GM12878 (cell line): ENCODE data around the gene ZBTB32. TPM values are rescaled to one million over a fixed set of nuclear protein-coding genes. Genes with fewer than 3 reads are reported as not detected.

Experiments used
- CHD2 ChIP-seq: IDR thresholded peaks from 2 replicates; pipeline ENCODE4 v1.6.1; 2011; ENCODE audit warnings: low read depth, low read length, improper control_type of control experiment, borderline replicate concordance
- CREM ChIP-seq: IDR thresholded peaks from 2 replicates; pipeline ENCODE4 v1.6.1; 2014; ENCODE audit warnings: antibody characterized with exemption, low read depth
- CTCF ChIP-seq, 3 experiments: IDR thresholded peaks in 2 of 3; conservative IDR thresholded peaks in 1 of 3; 2 replicates each; pipeline ENCODE4 v1.5.1; 2011; ENCODE audit warnings: low read depth in 3 of 3, low read length in 3 of 3, mild to moderate bottlenecking in 3 of 3, control low read depth in 2 of 3, moderate library complexity in 2 of 3, inconsistent platforms in 1 of 3, mixed read lengths in 1 of 3; ENCODE audit not compliant: control insufficient read depth in 2 of 3, insufficient read depth in 1 of 3; ENCODE audit errors: extremely low read depth in 1 of 3
- JUND ChIP-seq: IDR thresholded peaks from 2 replicates; pipeline ENCODE4 v1.6.1; 2012; ENCODE audit warnings: low read depth, mild to moderate bottlenecking, low read length, improper control_type of control experiment, moderate library complexity
- KAT2A ChIP-seq: conservative IDR thresholded peaks from 2 replicates; pipeline ENCODE4 v1.6.1; 2011; ENCODE audit warnings: low read depth, low read length; ENCODE audit not compliant: control insufficient read depth
- KDM1A ChIP-seq: fragments of 200-600 bp; sonication (generic); IDR thresholded peaks from 2 replicates; pipeline ENCODE4 v1.6.1; 2016; ENCODE audit warnings: borderline replicate concordance
- MXI1 ChIP-seq: fragments of 150-350 bp; IDR thresholded peaks from 2 replicates; pipeline ENCODE4 v1.6.1; 2011; ENCODE audit warnings: low read depth, mild to moderate bottlenecking, inconsistent platforms, low read length, improper control_type of control experiment
- NR2C1 ChIP-seq: fragments of 450-650 bp; IDR thresholded peaks from 2 replicates; pipeline ENCODE4 v1.6.1; 2017; ENCODE audit warnings: antibody characterized with exemption, mild to moderate bottlenecking, moderate library complexity
- POLR2AphosphoS2 ChIP-seq: IDR thresholded peaks from 2 replicates; pipeline ENCODE4 v1.6.1; 2011; ENCODE audit warnings: low read depth, mild to moderate bottlenecking, low read length, improper control_type of control experiment, moderate library complexity
- REST ChIP-seq: IDR thresholded peaks from 2 replicates; pipeline ENCODE4 v1.6.1; 2012; ENCODE audit warnings: mild to moderate bottlenecking, low read depth, low read length
- RUNX3 ChIP-seq: IDR thresholded peaks from 2 replicates; pipeline ENCODE4 v1.6.1; 2012; ENCODE audit warnings: low read length, inconsistent platforms
- SKIL ChIP-seq: fragments of 450-650 bp; IDR thresholded peaks from 2 replicates; pipeline ENCODE4 v1.6.1; 2017; ENCODE audit warnings: mild to moderate bottlenecking, low read depth, inconsistent platforms; ENCODE audit not compliant: poor library complexity, severe bottlenecking
- SMAD5 ChIP-seq: IDR thresholded peaks from 2 replicates; pipeline ENCODE4 v1.6.1; 2016; ENCODE audit warnings: antibody characterized with exemption, low read depth
- YY1 ChIP-seq: IDR thresholded peaks from 2 replicates; pipeline ENCODE4 v1.6.1; 2011; ENCODE audit warnings: low read depth, mild to moderate bottlenecking, low read length
- ZBTB11 ChIP-seq: fragments of 450-650 bp; formaldehyde crosslinking; IDR thresholded peaks from 2 replicates; pipeline ENCODE4 v1.5.0; 2022; ENCODE audit warnings: mild to moderate bottlenecking, missing genetic modification characterization
- ZNF24 ChIP-seq: fragments of 450-650 bp; IDR thresholded peaks from 2 replicates; pipeline ENCODE4 v1.6.1; 2017; ENCODE audit warnings: antibody characterized with exemption, mild to moderate bottlenecking
- polyA plus RNA-seq, 11 experiments: library from polyadenylated mRNA; depleted of rRNA in 4 of 11; unstranded in 6 of 11; stranded (reverse) in 5 of 11; fragments of >200 nt; fragmentation: Nextera tagmentation in 4 of 11; fragmentation: Illumina TruSeq in 1 of 11; extraction: Ambion mirVana in 4 of 11; extraction: Trizol in 1 of 11; gene quantifications; 1 replicate in 1 of 11; 2 replicates in 10 of 11; pipeline versions ENCODE4 v1.2.1 to v1.2.3, GENCODE V29; 2011 to 2016; ENCODE audit warnings: inconsistent platforms in 2 of 11, missing spikeins in 2 of 11, low read depth in 1 of 11
- total RNA-seq, 4 experiments: library from RNA; depleted of rRNA in 3 of 4; stranded (reverse); fragments of >200 nt in 3 of 4; fragmentation: Illumina TruSeq in 1 of 4; extraction: Trizol in 1 of 4; gene quantifications; 2 replicates each; pipeline versions ENCODE4 v1.2.1 to v1.2.3, GENCODE V29; 2013 to 2021

Gene ZBTB32
- total and polyA plus RNA-seq, 10 of the 15 experiments (the other 5 are each of a cell fraction or from before 2014, with no cell fraction given) = 1.0 to 46.7 (median 16.0) TPM

- no peak for TF ChIP-seq REST
- TF ChIP-seq MXI1 = peak; percentile 34; the same call in 1 of the 2 replicates
- no peak for TF ChIP-seq SMAD5
- TF ChIP-seq SKIL = no peak
- peak; percentile 95 for TF ChIP-seq NR2C1
- 0 out of 2 replicates have a peak, but pooled peaks have one; percentile 9 for TF ChIP-seq JUND
- TF ChIP-seq RUNX3 = peak; percentile 49; the same call in 1 of the 2 replicates
- TF ChIP-seq CTCF (IDR thresholded peaks at IDR 0.05 in 2 of 3, conservative IDR thresholded peaks at IDR 0.05 in 1 of 3; ENCODE audit: control insufficient read depth in 2 of 3, extremely low read depth in 1 of 3, insufficient read depth in 1 of 3, low read depth in 3 of 3, low read length in 3 of 3) = no peak
- 0 out of 2 replicates have a peak, but pooled peaks have one; percentile 54 for TF ChIP-seq POLR2AphosphoS2
- no peak for TF ChIP-seq KAT2A
- TF ChIP-seq ZNF24 = no peak
- peak; percentile 94 for TF ChIP-seq CREM
- peak; percentile 98 for TF ChIP-seq CHD2
- no peak for TF ChIP-seq KDM1A
- TF ChIP-seq ZBTB11 (CRISPR knock-in tag) = no peak
- TF ChIP-seq YY1 = peak; percentile 72; the same call in 1 of the 2 replicates
Observed at GRCh38 chr19:35748106-35749020, 44.0 kb downstream of the ZBTB32 start, which contains the start of gene LIN37 (continued).
